ENCODE data around the gene TSPAN4.

Gene TSPAN4

DNA sequence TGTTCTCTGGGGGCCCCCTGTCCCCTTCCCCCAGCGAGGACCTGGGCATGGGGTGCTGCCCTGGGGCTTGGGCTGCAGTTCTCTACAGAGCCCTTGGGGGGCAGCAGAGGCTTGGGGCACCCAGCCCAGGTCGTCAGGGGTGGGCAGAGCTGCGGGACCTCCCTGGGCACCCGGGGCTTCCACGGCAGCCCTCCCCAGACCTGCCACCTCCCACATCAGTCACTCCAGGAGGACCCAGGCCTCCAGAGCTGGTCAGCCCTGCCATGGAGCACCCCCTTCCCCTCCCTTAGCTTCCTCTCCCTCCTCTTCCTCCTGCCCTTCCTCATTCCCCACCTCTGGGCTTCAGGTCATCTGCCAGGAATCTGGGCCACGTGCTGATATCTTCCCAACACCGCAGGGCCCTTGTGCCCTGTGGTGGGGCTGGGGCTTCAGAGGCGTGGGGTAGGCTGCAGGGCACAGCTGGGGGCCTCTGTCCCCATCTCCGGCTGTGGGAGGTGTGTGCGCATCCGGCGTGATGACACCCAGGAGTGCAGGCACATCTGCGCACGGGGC is 5.8 kb downstream of the TSPAN4 start:
- peak; percentile 12 to 60 (median 37) for DNase-seq (ENCODE audit: low read depth in 3 of 3, low spot score in 1 of 3)

DNA sequence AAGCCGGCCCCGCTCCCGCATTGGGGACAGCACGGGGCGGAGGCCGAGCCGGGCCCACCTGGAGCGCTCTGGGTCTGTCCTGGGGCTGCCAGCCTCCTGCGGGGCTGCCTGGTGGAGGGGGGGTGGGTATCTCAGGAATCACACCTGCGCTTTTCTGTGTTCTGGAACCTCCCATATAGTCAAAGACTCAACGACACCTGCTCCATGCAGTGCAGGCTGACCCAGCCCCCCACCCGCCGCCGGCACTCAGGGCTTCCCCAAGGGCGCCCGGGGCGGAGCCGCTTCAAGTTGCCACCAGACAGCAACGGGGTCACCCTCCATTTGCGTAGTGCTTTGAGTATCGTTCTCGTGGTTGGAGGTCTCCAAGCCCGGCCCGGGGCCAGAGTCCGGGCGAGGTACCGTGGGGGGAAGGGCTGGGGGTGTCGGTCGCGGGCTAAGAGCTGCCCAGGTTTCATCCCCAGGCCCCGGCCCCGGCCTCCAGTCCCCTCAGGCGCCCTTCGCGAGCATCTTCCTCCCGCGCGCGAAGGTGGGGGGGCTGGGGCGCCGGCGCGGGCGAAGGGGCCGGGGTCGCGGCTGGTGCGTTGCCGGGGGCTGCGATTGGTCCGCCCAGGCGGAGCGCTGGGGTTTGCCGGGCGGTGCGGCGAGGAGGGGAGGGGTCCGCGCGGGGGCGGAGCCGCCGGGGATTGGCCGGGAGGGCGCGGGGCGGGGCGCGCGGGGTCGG is 6.6 kb downstream of the TSPAN4 start:
- no peak for DNase-seq (ENCODE audit: low read depth in 3 of 3, low spot score in 1 of 3)

DNA sequence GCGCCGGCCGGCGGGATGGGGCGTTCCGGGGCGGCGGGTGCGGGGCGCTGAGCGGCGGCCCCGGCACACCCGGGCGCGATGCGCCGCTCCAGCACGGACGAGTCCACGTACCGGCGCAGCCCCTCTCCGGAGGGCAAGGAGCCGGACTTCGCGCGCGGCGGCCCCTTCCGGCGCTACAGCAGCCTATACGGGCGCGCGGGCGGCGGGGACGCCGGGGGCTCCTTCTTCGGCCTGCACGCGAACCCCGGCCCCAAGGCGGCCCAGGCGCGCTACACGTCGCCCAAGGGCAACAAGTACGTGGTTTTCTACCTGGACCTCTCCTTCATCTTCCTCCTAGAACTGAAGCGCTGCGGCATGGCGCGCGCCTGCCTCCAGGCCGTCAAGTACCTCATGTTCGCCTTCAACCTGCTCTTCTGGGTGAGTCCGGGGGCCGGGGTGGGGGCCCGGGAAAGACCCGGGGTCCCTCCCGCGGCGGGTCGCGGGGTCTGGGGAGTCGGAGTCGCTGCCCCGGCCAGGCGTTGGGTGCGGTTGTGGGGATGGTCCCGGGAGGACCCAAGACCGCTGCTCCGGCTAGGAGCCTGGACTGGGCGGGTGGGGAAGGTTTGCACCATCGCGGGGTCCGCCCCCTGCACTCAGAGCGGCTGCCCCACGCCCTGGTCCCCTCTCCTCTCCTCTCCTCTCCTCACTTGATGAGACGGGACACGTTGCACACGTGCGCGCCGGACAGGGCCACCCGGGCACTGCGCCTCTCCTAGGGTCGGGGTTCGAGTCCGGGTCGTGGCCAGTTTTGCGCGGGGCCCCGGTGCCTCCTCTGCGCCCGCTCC is 7.5 kb downstream of the TSPAN4 start:
- DNase-seq (ENCODE audit: low read depth in 3 of 3, low spot score in 1 of 3) = no peak

DNA sequence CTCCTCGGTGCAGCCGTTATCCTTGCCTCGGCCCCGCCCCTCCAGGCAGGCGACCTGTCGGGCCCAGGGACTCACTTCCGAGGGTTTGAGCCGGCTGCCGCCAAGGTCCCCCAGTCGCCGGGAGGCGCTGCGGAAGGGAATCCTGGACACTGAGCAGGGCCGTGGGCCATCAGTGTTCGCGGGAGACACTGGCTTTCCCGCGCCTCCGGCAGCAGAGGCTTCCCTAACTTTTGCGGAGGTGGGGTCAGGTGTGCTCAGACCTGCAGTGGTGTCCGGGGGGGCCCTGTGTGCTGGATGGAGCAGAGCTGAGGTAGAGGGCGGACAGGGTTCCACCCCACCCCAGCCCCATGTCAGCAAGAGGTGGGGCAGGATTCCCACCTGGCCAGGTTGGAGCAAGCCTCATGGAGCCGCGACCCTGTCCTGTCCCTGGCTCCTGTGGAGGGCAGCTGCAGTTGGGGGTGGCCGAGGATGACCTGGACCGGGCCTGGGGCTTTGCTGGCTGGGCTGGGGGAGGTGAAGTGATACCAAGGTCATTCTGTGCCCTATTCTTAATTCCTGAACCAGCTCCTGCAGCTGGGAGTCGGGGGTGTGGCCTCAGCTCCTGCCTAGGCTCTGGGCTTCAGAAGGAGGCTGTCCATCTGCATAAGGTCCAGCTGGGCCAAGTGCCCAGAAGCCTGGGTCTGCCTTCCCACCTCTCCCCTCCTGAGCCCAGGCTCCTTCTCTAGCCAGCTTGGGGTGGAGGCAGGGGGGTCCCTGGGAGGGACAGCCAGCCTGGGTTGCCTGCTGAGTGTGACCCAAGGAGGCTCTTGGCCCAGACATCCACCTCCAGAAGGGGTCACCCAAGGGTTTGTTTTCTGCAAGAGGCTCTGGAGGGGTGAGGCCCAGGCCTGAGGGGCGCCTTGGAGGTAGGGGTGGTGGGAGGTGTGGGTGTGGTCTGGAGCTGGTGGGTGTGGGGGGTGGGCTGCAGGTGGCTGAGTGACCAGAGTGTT is 8.4 kb downstream of the TSPAN4 start:
- DNase-seq (ENCODE audit: low read depth in 3 of 3, low spot score in 1 of 3) = no peak

DNA sequence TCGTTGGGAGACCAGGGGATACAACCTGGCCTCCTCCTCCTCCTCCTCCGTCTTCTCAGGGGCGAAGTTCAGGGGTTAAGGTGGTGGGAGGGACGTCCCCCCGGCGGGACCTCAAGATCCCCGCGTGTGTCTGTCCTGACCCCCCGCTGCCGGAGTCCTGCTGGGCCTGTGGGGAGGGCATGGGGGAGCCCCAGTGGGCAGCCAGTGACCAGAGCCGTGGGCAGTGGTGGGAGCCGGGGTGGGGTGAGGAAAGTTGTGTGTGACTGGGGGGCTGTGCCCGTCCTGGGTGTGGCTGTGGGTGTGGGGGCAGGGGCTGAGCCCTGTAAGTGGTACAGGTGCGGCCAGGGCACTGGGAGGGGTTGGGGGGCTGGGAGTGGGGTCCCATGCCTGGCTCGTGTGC is 10.1 kb downstream of the TSPAN4 start:
- DNase-seq (ENCODE audit: low read depth in 3 of 3, low spot score in 1 of 3) = no peak

DNA sequence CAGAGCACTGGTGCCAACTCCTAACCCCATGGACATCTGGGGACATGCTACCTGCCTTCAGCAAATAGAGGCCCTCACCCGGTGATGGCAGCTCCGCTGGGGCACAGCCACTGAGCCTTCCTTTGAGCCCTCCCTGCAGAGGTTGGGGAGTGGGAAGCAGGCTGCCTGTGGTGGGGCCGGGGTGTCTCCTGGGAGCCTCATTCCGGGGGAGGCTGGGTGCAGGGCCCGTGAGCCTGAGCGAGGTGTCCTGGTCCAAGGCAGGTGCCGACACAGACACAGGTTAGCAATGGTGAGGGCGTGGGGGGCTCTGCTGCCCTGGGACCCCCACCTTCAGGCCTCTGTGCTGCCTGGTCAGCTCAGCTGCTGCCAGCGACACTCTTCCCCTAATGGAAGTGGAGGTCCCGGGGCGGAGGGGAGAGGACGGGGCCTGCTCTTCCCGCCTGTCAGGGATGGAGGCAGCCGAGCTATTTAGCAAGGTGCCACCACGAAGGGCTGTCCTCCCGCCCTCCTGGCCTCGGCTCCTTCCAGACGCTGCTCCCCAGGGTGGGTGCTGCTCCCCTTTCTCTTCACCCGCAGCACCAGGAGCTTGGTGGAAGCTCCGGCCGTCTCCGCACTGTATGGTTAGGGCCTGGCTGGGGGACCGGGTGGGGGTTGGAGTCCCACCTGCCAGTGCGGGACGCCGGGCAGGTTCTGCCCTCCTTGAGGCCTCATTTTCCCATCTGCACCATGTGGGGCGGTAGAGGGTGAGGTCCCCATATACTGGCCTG is 11.2 kb downstream of the TSPAN4 start:
- no peak for DNase-seq (ENCODE audit: low read depth in 3 of 3, low spot score in 1 of 3)

DNA sequence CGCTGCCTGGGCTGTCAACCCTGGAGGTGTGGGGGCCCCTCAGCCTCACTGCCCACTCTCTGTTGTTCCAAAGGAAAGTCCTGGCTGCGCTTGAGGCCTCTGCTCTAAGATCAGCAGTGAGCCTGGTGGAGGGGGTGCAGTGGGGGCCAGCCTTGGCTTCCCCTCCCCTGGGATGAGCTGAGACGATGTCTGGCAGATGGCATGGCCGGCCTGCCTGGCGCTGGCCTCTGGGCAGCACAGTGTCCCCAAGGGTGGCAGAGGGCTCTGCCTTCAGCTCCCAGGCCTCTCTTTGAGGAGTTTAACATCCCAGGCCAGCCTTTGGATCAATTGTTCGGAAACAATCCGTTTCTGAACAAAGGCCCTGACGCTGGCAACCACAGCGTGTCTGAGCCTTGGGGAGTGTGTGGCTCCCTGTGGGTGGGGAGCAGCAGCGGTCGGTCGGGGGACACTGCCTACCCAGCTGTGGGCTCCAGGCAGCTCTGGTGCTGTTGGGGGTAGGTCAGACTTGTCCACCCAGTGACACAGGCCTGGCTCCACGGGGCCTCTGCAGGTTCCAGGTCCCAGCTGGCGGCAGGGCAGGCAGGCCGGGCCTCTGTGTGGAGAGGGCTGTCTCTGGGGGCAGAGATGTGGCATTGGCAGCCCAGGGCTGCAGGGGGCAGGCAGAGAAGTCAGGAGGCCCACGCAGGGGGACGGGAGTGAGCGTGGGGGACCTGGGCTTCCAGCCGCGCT is 12.1 kb downstream of the TSPAN4 start:
- DNase-seq (ENCODE audit: low read depth in 3 of 3, low spot score in 1 of 3) = no peak

DNA sequence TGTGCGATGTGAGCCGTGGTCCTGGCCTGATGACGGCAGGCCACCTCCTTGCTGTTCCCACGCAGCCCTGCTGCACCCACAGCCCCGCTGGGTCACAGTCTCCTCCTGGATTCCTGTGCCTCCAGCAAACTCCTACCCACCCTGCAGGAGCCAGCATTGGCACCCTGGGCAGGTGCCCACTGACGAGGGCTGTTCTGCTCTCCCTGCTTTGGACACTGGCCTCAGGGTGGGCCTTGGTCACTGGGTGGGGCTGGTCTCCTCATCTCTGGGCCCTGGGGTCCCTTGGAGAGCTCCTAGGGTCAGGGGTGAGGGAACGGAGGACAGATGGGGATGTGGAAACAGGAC is 12.7 kb downstream of the TSPAN4 start:
- no peak for DNase-seq (ENCODE audit: low read depth in 3 of 3, low spot score in 1 of 3)

DNA sequence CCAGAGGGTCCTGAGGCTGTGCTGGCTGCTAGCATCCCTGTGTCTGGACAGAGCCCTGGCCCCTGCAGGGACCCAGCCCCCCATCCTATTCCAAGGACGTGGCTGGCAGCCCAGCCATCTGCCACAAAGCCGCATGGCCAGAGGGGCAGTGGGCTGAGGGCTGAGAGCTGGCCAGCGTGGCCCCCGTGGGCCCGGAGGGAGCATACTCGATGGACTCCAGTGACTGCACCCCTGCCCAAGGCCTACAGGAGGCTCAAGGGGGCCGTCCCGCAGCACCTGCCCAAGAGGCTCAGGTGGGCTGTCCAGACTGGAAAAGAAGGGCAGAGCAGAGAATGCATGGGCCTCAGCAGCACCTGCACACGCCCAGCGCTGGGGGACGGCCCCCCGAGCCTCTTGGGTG is 13.1 kb downstream of the TSPAN4 start:
- DNase-seq (ENCODE audit: low read depth in 3 of 3, low spot score in 1 of 3) = no peak

DNA sequence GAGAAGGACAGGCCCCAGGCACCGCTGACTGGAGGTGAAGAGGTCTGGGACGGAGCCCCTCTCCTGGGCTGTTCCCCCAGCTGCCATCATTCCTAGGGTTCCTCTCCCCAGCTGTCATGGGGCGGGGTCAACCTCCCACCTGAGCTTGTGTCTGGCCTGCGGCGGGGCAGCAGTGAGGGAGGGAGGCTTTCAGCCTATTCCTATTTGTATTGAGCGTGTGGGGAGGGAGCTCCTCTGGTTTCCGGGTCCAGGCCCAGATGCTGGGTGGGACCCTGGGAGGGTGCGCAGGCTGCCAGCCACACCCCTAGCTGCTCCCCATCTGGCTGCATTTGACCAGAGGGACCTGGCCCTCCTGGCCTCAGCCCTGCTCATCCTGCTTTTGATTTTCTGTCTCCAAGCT is 13.7 kb downstream of the TSPAN4 start:
- DNase-seq (ENCODE audit: low read depth in 3 of 3, low spot score in 1 of 3) = no peak

DNA sequence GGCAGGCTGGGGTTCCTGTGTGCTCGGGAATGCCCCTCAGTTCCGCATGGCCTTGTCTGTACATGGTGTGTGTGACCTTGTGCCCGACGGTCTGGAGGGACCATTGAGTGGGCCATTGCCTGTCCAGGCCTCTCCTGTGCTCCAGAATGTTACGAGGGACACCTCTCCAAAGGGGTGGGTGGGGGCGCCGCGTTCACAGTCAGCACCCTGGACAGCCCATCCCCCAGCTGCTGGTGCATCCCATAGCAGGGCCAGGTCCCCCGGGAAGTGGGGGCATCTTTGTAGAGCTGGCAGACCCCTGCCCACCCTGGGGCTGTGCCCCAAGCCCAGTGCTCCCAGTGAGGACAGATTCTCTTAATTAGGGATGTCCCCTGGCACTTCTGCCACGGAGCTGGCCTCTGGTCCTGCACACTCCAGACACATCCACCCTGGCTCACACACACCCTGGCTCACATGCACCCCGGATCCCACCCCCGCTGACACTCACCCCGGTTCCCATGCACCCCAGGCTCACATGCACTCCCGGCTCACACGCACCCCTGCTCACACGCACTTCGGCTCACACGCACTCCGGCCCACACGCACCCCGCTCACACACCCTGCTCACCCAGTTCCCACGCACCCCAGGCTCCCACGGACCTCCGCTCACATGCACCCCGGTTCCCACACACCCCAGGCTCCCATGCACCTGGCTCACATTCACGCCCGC is 15.6 kb downstream of the TSPAN4 start:
- DNase-seq (ENCODE audit: low read depth in 3 of 3, low spot score in 1 of 3) = no peak

DNA sequence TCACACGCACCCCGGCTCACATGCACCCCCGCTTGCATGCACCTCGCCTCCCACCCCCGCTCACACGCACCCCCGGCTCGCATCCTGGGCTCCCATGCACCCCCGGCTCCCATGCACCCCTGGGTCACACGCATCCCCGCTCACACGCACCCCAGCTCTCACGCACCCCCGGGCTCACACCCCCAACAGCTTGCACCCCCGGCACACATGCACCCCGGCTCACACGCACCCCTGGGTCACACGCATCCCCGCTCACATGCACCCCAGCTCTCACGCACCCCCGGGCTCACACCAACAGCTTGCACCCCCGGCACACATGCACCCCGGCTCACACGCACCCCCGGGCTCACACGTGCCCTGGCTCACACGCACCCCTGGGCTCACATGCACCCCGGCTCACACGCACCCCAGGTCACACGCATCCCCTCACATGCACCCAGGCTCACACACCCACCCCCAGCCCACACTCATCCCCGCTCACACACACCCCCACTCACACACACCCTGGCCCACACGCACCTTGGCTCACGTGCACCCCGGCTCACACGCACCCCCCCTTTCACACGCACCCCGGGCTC is 16.2 kb downstream of the TSPAN4 start:
- no peak for DNase-seq (ENCODE audit: low read depth in 3 of 3, low spot score in 1 of 3)

DNA sequence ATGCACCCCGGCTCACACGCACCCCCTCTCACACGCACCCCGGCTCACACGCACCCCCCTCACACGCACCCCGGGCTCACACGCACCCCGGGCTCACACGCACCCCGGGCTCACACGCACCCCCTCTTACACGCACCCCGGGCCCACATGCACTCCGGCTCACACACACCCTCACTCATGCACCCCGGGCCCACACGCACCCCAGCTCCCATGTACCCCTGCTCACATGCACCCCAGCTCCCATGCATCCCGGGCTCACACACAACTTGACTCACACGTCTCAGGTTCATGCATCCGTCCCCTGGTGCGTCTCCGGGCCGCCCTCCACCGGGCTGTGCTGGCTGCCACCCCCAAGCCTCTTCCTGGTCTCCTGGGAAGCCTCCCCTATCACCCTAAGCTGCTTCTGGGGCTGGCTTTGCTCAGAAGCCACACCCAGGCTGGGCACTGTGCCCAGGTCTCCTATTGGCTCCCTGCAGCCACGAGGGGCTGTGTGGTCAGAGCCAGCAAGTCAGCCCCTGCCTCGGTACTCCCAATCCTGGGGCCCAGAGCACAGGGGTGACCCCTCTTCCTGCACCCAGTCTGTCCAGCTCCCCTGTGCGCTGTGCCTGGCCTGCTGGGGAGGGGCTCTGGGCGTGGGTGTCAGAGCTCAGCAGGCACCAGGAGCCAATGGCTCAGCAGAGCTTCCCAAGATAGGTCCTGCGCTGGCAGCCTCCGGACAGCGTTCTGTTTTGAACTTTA is 16.9 kb downstream of the TSPAN4 start:
- DNase-seq (ENCODE audit: low read depth in 3 of 3, low spot score in 1 of 3) = no peak

DNA sequence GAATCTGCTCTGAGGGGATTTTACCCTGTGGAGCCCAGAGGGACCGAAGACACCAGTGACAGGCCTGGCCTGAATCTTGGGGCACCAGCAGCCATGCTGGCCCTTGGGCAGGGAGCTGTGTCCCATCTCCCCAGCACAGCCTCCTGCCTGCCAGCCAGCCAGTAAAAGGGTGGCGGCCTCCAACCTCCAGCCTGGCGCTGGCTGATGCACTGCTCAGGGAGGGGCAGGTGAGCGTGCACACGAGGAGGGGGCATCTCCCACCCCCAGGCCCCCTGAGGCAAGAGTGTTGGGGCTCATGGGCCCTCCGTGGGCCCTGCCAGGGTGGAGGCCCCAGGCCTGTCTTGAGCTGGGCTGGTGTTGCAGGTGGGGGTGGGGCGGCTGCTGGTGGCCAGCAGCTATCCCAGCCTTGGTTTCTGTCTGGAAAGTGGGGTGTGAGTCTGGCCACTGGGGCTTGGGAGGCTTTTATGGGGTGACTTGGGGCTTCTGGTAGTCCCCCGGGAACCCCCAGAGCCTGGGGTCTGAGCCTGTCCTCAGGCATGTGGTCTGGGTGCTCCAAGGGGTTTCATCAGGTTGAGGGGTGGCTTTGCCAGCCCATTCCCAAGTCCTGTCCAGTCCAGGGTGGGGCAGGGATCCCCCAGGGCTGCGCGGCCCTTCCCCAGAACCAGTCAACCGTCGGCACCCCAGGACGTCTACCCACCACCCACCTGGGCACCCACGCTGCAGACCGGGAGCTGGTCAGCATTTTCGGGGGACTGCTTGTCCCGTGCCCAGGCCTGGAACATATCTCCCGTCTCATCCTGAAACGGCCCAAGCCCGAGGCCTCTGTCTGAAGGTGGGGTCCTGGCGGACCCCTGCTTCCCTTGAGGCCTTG is 17.8 kb downstream of the TSPAN4 start:
- no peak for DNase-seq (ENCODE audit: low read depth in 3 of 3, low spot score in 1 of 3)

DNA sequence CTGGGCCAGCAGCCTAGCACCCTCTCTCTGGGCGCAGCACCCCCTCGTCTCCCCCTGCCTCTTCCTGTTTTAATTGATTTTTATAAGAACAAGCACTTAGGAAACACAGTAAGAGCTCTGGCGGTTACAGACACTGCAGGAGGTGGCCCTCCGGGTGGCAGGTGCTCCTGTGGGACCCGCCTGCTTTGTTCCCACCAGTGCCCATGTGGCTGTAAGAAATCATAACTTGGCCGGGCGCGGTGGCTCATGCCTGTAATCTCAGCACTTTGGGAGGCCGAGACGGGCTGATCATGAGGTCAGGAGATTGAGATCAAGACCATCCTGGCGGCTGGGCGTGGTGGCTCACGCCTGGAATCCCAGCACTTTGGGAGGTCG is 18.4 kb downstream of the TSPAN4 start:
- DNase-seq (ENCODE audit: low read depth in 3 of 3, low spot score in 1 of 3) = no peak

DNA sequence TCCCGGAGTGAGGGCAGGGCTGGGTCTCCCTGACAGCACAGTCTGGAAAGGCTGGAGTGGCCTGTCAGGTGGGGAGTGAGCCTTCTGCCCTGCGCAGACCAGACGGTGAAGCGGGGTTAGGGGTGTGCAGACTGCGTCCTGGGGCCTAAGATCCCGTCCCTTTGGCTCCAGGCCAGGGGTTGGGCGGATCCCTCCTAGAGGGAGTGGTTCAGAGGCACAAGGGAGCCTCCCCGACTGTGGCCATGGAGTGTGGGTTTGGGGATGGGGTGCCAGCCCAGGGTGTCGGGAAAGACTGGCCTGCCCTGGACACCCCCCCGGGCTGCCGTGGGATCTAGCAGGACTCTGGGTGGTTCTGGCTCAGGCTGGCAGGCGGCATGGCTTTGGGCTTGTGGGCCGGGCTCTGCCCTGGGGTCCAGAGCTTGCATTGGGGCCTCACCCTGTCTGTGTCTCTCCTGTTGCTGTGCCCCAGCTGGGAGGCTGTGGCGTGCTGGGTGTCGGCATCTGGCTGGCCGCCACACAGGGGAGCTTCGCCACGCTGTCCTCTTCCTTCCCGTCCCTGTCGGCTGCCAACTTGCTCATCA is 19.5 kb downstream of the TSPAN4 start:
- no peak for DNase-seq (ENCODE audit: low read depth in 3 of 3, low spot score in 1 of 3)

DNA sequence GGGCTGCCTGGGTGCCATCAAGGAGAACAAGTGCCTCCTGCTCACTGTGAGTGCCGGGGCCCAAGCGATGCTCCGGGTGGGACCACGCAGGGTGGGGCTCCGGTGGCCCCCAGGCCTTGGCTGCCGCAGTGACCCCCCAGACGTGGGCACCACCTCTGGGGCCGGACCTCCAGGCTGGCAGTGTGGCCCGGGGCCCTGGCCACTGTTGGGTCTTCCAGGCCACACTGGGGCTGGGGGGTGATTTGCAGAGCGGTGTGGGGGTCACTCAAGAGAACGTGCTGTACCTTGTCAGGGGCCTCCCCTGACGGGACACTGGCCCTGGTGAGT is 20.0 kb downstream of the TSPAN4 start:
- no peak for DNase-seq (ENCODE audit: low read depth in 3 of 3, low spot score in 1 of 3)
